BJ (cell line): ENCODE results near the gene OR9A4. TPM values are rescaled to one million over a fixed set of nuclear protein-coding genes. Genes with fewer than 3 reads are reported as not detected.

Source experiments
- CTCF ChIA-PET: fragments of 350-600 bp; formaldehyde crosslinking; extraction: SDS; loops from one replicate; lab custom pipeline; 2021; ENCODE audit warnings: antibody characterized with exemption, inconsistent platforms; lab: Yijun Ruan, JAX
- POLR2A ChIA-PET: fragments of 300-600 bp; sonication (Branson Sonifier 250); formaldehyde crosslinking; extraction: SDS; loops from one replicate; lab custom pipeline; 2021; ENCODE audit warnings: antibody characterized with exemption; lab: Charles Lee
- DNase-seq: peaks from one replicate; pipeline ENCODE4 v3.0.0-alpha.2; 2011; ENCODE audit warnings: low read depth
- H3K27me3 ChIP-seq: 2 replicates; pipeline ENCODE4 v1.6.0; 2011; ENCODE audit warnings: low read length; ENCODE audit not compliant: control insufficient read depth, insufficient read depth
- H3K36me3 ChIP-seq: 2 replicates; pipeline ENCODE4 v1.5.1; 2011; ENCODE audit warnings: low read length; ENCODE audit not compliant: control insufficient read depth, insufficient read depth
- H3K4me3 ChIP-seq: 2 replicates; pipeline ENCODE4 v1.5.1; 2011; ENCODE audit warnings: low read depth, mild to moderate bottlenecking, control low read depth, low read length
- CTCF ChIP-seq: IDR thresholded peaks from 2 replicates; pipeline ENCODE4 v1.5.1; 2011; ENCODE audit warnings: low read depth, mild to moderate bottlenecking, control low read depth, inconsistent platforms, low read length, moderate library complexity; ENCODE audit not compliant: insufficient read depth
- polyA plus RNA-seq: library from polyadenylated mRNA; depleted of rRNA; stranded (reverse); fragments of >200 nt; gene quantifications from 2 replicates; pipeline ENCODE4 v1.2.3, GENCODE V29; 2011; rRNA removed

OR9A4 gene
- polyA plus RNA-seq, 1 experiment: not detected

GRCh38 chr7:141960687-141961422, 44.7 kb downstream of the OR9A4 start:
- no peak for TF ChIP-seq CTCF
- ChIA-PET CTCF (no interaction called here), POLR2A (no interaction called here)
- DNase-seq: no peak
- H3K4me3 ChIP-seq: no peak overlapping the region
- no peaks in the 10 kb centered on the region for H3K36me3 ChIP-seq
- no peaks in the 10 kb centered on the region for H3K27me3 ChIP-seq

Other genes starting within 250 kb of the OR9A4 start
- 4.2 and 4.6 TPM in 2 replicates for gene DENND11, start 214.2 kb upstream of the OR9A4 start, polyA plus RNA-seq
- not detected in 2 replicates for gene WEE2, start 208.0 kb upstream of the OR9A4 start, polyA plus RNA-seq
- 55.0 and 139 TPM in 2 replicates for gene SSBP1, start 178.0 kb upstream of the OR9A4 start, polyA plus RNA-seq
- 0.29 TPM in 1 of 2 replicates, not detected in the other for gene TAS2R3, start 152.3 kb upstream of the OR9A4 start, polyA plus RNA-seq
- 0.12 and 0.23 TPM in 2 replicates for gene TAS2R4, start 139.7 kb upstream of the OR9A4 start, polyA plus RNA-seq
- gene TAS2R5, start 126.2 kb upstream of the OR9A4 start, polyA plus RNA-seq: 0.43 and 0.64 TPM in 2 replicates
- gene PRSS37, start 74.9 kb upstream of the OR9A4 start, polyA plus RNA-seq: not detected in 2 replicates
- gene CLEC5A, start 30.6 kb downstream of the OR9A4 start, polyA plus RNA-seq: not detected in 2 replicates
- not detected in 2 replicates for gene TAS2R38, start 57.4 kb downstream of the OR9A4 start, polyA plus RNA-seq
- 0.01 TPM in 2 replicates for gene MGAM, start 79.5 kb downstream of the OR9A4 start, polyA plus RNA-seq
- not detected in 2 replicates for gene MGAM2, start 195.3 kb downstream of the OR9A4 start, polyA plus RNA-seq